Left forelimb (tissue), 1 donor: Measurements from ENCODE around the gene FOXO3.
A peak's percentile ranks its signal among the peaks of the same experiment; 100 is the strongest.
"Not testable (repeated sequence)": the region's sequence is repeated elsewhere in the genome, so short reads cannot be mapped to it uniquely, and the experiment has no call there.

Experiments
- DNase-seq: peaks from one replicate; pipeline ENCODE4 v3.0.0-alpha.2; 2018; ENCODE audit warnings: low spot score

The FOXO3 gene

DNA sequence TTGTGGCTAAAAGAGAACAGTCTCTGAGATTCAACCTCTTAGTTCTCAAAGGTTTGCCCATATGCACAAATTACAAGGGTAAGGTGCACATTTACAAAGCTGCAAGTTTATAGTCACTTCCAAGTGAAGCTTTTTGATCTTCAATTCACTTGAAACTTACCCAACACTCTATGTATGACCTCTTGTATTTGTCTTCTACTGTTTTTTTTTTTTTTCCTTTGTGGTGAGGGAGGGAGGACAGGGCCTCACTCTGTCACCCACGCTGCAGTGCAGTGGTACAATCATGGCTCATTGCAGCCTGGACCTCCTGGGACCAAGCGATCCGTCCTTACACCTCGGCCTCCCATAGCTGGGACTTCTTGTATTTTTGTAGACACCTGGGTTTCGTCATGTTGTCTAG is 4.5 kb upstream of the FOXO3 start:
- no peak for DNase-seq

DNA sequence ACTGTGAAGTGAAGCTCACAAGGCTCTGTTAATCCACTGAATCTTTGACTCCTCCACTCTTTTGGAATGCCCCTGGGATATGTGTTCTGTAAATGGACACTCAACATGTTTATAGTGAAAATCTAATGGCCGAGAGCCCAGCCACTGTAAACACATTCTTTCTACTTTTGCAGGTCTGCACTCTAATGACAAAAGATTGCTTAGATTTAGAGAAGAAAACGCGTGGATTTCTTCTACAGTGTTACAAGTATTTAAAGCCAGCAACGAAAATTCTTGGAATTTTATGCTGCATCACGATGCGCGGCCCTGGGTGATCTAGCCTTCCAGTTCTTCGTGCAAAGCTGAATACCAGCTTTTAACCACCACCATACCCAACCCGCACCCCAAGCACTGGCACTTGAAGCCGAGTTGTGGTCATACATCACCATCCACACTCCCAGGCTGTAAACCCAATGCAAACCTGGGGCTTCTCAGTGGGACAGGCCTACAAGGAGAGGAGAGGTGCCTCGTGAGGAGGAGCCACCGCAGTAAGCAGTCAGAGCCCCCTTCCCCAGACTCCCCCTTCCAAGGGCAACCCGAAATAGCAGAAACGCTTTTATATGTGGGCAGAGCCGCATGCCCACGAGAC is 3.7 kb upstream of the FOXO3 start:
- DNase-seq, result no peak

DNA sequence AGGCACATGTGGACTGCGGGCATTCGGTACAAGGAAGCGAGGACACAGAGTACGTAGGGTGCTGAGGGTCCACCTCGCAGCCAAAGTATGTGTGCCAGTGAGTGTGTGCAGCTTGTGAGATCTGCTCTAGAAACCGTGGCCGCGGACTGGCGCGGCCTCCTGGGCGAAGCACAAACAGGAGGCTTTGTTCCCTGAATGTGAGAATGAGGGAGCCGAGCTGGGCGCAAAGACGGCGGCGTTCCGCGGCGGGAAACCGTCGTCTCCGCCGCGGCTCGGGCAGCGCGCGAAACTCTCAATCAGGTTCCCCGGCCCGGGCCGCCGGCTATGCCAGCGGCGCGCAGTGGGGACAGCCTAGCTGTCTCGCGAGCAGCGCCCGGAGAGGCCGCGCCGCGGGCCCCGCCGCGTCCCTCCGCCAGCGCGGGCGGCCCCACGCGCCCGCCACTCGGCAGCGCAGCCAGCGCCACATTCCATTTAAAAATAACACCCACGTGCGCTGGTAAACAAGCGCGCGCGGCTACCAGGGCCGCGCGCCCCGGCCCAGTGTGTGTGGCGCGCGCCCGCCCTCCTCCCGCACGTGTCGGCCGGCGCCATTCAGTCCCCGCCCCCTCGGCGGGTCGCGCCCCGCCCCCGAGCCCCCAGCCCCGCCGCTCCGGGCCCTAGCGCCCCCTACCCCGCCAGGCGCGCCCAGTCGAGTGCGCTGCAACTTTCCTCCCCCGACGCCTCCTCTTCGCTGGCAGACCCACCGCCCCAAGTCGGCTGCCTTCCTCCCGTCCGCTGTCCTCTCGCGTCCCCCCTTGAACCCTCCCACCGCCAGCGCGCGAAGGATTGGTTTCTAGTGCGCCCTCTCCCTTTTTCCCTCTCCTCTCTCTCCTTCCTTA is 3.0 kb upstream of the FOXO3 start:
- peak; percentile 90 for DNase-seq

DNA sequence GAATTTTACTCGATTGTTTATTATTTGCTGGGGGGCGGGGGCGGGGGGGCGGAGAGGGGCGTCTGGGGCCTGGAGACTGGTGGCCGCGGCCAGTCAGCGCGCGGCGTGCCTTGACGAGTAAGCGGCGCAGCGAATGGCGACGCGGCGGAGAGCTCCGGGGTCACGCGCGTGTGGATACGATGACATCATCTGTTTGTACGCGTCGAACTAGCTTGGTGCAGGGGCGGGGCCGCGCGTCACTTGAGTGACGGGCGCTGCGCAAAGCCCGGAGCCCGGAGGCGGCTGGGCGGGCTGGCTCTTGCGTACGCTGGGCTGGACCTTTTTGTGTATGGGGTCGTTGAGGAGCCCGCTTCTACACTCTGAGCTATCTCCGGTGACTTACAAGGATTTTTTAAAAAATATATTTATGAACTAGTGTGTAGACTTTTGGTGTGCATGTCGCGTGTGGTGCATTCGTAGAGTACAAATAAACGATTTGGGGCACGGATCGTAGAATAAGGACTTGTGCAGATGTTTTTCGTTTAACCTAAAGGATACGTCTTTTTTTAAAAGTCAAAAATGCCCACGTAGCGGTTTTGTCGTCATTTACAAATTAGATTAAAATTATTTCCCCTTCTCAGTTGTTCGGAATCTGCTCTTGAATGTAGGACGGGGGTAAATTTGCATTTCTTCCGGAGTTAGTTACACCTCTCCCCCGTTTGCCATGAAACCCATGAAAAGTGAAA is 2.2 kb upstream of the FOXO3 start:
- peak; percentile 97 for DNase-seq

DNA sequence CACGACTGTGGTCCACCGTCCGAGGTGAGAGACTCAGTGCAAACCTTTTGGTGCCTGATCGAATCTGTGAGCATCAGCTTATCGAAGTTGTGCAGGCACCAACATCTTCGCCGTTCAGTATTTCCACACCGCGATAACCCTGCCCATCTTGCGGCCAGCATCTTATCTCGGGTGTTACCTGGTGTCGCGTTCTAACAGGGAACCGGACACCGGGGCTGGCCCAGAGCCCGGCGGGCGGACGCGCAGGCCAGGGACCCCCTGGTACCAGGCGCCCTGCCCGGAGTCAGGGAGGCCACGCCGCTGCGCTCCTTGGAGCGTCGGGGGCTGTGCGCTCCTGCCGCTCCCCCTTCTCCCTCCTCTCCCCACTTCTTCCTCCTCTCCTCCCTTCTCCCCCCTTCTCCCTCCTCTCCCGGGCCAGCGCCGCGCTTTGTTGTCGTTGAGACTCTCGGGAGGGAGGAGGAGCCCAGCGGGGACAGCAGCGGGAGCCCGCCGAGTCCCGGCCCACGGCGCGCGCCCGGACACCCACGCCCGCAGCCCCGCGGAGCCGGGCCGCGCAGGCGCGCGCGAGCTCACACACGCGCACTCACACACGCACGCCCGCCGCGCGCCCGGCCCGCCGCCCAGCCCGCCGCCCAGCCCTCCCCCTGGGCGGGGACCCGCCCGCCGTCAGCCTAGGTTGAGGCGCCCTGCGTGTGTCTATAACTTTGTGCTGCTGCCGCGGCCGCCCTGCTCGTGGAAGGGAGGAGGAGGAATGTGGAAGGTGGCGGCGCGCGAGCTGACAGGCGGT is 1.4 kb upstream of the FOXO3 start:
- peak; percentile 93 for DNase-seq

DNA sequence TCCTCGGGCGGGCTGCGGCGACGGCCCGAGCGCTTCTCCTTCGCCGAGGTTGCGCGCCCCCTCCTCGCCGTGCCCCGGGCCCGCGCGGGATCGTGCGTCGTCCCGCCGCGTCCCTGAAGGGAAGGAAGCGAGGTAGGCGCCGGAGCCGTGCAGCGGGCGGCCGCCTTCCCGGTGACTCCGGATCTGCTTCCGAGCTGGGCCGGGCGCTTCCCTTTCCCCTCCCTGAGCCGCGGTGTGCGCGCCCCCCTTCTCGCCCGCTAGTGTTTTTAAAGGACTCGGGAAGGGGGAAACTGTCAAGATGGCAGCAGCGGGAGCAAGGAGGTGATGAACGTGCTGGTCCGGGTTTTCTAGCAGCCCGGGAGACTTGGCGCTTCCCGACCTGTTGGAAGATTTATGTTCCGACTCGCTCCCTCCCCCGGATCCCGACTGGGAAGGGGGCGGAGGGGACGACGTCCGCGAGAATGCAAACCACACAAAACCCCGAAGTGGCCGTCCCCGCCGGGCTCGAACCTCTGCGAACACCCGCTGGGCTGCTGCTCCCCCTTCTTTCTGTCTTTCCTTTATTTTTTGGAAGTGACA is 744 bp upstream of the FOXO3 start:
- DNase-seq, result peak; percentile 87

DNA sequence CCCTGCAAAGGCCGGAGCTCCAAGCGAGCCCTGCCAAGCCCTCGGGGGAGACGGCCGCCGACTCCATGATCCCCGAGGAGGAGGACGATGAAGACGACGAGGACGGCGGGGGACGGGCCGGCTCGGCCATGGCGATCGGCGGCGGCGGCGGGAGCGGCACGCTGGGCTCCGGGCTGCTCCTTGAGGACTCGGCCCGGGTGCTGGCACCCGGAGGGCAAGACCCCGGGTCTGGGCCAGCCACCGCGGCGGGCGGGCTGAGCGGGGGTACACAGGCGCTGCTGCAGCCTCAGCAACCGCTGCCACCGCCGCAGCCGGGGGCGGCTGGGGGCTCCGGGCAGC is 561 bp downstream of the FOXO3 start:
- DNase-seq, result not testable (repeated sequence)

DNA sequence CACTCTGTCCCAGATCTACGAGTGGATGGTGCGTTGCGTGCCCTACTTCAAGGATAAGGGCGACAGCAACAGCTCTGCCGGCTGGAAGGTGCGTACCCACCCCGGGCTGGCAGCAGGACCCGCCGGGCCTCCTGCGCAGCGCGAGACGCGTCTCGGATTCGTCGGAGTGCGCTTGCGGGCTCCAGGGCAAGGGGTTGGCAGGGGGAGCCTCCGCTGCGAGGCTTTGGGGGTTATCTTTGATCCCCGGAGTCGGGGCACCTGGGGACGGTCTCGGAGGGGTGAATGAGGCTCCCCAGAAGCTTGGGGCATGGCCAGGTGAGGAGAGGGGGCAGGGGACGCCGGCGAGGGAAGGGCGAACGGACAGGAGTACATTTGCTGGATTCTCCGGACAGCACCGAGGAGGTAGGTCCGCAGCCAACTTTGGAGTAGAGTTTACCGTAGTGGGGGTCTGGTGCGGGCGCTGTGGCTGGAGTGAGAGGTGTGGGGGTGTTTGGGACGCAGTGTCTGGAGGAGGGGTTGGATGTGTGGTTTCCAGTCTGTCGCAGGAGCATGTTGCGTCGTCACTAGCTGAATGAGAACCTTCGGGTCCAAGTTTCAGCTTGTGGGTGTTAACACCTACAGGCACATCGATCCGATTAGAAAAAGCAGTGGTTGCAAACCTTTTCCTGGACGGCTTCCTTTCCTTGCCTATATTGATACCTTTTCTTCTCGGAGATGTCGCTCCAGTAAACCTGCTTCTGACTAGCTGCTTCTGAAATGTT is 1.2 kb downstream of the FOXO3 start:
- DNase-seq, result peak; percentile 69

DNA sequence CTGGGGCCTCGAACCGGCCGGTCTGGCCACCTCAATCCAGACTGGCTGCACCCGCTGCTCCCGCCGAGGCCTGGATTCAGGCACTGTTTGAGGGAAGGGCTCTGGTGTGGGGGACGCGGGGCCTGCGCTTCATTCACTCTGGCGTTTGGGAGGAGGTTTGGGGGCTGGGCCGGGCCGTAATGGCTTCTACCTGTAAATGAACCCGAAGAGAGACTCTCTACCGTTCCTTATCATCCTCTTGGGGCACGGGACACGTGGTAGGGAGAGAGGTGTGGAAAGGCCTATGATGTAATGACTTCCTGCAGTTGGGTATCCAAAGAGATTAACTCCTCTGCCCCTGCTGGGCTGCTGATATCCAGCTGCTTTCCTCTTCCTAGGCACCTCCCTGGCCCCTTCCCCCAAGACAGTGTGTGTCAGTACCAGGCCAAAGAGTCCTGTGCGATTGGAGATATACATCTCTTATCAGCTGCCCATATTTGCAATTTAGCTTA is 1.8 kb downstream of the FOXO3 start:
- DNase-seq, result peak; percentile 68

DNA sequence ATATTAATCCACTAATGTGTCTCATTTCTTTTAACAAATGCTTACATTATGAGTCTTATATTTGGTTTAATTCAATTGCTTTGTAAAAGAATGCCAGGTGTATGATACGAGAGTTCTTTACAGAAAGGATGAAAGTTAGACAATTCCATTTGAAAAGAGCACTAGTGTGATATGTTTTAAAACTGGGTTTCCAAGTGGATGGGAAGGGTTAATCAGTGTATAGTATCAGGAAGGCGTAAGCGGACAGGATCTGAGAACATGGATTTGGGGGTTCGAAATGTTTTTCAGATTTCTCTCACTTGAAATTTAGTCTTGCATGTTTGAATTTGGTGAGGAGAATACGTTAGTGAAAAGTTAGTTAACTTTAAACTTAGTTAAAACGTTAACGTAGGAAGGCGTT is 2.6 kb downstream of the FOXO3 start:
- no peak for DNase-seq

DNA sequence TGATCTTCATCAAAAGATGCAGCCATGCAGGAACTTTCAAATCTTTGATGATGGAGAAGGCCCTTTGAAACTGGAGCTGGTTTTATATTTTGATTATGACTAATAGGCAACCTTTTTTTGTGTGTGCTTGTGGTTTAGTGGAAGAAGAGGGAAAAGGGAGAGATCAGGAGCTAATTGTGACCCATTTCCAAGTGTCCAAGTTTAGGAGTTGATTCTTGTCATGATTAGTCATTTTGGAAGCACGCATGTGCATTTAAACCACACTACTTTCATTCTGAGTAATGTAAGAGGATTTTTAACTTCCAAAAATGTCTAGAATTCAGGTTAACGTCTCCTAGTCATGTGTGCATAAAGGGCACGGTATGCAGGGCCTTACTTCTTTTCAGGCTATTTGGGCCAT is 3.5 kb downstream of the FOXO3 start:
- DNase-seq, result no peak

DNA sequence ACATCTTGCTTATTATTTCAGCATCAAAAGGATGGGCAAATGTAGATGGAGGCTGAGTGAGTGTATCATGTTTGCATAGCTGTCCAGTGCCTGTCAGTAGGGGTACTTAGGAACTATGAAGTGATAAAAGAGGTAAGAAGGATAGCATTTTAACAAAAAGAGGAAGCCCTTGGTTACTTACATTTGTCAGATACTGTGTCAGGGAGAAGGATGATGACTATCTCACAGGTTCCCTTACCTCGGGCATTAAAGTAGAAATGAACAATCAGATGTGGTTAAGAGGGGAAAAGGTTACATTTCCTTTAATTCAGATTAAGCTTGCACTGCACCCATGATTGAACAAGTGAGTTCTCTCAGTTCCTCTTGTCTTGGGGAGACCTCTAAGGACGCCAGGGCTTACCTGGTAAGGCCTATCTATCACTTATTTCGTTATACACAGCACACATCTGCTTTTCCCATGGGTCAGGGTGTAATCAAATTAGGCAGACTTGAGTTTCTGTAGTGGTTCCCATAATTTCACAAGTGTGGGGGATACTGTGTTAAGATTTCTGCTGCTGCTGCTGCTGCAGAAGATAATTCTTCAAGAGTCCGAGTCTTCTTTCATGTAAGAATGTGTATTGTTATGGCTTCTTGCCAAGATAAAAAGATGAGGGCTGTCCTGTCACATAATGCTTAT is 4.5 kb downstream of the FOXO3 start:
- DNase-seq, result no peak

DNA sequence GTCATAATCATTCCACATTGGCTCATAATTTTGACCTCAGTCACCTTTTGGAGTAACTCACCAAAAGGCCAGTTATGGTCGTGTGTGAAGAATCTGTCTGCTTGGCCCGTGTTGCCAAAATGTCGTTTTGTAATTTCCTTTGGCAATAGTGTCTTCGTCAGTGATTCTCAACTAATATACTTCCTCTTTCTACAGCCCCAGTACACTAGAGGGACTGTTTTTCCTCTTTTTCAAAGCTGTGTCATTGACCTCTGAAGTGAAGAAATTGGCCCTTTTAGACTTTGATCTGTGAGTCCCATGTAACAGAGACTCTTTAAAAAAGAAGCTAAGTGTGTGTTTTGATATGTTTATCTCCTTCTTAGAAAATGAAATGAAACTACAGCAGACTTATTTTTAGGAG is 5.2 kb downstream of the FOXO3 start:
- DNase-seq, result no peak

DNA sequence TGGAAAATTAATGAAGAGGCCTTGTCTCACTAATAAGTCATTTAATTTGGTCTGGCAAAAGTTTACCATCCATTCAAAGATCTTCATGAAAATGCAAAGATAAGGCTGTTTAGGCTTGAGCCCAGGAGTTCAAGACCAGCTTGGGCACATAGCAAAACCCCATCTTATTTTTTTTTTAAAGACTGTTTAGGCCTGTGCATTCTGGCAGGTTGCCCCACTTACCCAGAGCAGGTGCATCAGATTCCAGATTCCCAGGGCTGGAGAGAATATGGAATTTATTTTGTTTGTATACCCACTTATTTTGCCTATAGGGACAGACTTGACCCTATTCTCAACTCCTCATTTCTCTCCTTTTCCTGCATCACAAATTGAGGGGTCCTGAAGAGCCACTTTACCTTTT is 5.7 kb downstream of the FOXO3 start:
- DNase-seq, result no peak

DNA sequence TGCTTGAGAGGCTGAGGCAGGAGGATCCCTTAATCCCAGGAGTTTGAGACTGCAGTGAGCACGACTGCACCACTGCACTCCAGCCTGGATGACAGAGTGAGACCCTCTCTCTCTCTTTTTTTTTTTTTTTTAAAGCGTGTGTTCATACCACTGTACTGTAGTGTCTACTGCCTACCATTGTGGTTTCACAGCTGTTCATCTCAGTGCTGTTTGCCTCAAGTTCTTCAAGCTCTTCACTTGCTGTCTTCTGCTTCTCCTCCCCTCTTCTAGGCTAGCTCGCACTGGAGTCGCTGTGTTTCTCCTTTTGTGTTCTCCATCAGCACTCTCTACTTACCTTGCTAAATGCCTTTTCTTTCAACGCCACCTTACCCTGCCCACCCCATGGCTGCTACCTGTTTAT is 7.4 kb downstream of the FOXO3 start:
- DNase-seq, result no peak

DNA sequence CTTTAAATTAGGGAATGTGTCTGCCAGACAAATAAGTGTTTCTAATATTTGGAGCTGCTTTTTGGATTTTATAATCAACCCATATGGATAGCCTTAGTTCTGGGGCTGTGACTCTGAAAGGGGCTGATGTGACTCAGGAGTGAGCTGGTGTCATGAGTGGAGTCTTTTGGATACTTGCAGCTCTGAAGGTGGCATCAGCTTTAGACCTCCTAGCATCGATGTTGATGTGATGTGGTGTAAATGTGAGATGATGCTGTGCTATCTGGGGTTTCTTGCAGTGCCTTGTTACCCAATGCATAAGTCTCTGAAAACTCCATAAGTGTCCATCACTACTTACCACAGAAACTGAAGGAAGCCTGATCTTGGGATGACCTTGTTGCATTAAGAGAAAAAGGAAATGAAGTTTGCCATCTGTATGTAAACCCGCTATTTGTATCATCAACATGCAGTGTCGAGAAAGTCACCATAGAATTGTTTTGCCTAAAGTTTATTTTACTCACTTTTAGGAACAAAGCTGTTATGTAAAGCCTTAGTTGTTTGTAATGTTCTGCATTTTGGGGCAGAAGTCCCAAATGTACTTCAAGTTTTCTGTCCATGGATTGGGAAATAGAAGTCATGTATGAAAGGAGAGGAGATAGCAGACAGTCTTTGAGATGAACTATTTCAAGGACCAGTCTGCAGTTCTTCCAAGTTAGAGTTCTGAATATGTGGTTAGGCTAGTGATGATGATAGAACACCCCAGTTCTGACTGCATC is 8.0 kb downstream of the FOXO3 start:
- no peak for DNase-seq

DNA sequence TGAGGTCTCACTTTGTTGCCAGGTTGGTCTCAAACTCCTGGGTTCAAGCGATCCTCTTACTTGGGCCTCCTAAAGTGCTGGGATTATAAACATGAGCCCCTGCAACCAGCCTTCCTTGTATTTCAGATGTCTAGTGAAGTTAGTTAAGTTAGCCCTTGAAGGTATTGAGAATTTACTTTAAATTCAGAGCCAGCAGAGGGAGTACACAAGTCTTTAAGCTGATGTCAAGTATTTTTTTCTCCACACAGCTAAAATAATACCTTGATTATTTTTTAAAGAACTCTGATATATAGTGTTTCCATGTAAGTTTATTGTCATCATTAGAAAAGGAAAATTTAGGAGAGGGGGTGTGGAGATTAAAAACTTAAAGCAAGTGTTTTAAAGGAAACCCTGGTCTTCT is 9.8 kb downstream of the FOXO3 start:
- DNase-seq, result no peak

DNA sequence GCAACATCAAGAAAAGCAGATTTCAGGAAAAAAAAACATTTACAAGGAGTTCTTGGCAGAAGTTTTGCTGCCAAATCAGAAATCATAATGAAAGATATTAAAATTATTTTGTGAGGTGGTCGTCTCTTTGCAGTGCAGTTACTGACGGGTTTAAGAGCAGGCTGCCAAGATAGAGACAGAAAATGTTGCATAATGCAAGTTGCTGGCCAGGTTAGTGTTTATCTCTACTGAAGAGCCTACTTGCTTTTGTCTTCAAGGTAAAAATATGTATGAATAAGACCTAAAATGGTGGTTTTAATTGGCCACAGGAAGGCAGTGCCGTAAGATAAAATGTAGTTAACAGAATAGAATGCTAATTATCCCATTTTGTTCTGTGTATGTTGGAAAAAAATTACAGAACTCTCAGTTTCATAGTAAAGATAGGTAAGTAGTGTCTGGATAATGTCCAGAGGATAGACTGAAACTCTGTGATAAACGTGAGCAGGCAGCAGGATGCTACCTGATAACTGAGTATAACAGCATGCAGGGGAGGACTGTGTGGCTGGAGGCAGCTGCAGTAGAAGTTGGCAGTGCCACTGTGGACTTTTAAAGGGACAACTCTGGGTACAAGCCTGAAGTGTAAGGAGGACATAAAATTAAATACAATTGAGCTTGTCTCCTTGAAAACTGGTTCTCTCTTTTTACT is 13.9 kb downstream of the FOXO3 start:
- DNase-seq, result no peak

DNA sequence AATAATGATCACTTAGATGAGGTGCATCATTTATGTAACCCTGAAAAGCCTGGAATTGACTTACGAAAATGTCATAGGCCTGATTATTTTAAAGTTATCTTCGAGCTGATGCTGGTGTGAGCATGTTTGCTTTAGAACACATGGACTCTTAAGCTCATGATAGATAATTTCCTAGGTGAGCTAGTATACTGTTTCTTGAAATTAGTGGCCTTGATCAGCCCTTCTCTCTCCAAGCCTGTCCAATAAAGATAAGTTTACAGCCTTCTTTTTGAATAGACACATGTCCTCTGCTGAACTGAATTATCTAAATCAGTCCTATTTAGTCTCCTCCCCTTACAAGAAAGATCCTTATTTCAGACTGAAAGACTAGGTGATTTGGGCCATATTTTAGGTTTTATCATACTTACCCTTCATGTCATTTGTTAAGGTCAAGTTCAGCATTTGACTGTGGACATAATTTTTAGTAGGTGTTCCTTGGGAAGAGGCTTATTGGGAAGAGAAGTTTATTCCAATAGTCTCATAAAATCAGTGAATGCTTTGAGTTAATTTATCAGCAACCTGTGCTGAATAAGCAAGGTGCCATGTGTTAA is 15.3 kb downstream of the FOXO3 start:
- no peak for DNase-seq
